Mammary epithelial cell (primary cell): ENCODE data around the gene RSPH3.

Source experiments
- CTCF ChIP-seq, 2 donors: IDR thresholded peaks in 1 of 2; conservative IDR thresholded peaks in 1 of 2; 2 replicates each; pipeline ENCODE4 v1.5.1; 2011 to 2012; ENCODE audit warnings: inconsistent platforms in 2 of 2, low read length in 2 of 2, mild to moderate bottlenecking in 2 of 2, control low read depth in 1 of 2, low read depth in 1 of 2; ENCODE audit not compliant: insufficient read depth in 1 of 2; ENCODE audit errors: extremely low read depth in 1 of 2
- EZH2 ChIP-seq: IDR thresholded peaks from 2 replicates; pipeline ENCODE4 v1.6.1; 2012; ENCODE audit warnings: low read length, inconsistent platforms, borderline replicate concordance

- TF ChIP-seq CTCF (conservative IDR thresholded peaks at IDR 0.05 in 1 of 2, IDR thresholded peaks at IDR 0.05 in 1 of 2; ENCODE audit: extremely low read depth in 1 of 2, insufficient read depth in 1 of 2, low read depth in 1 of 2, low read length in 2 of 2): no peak
- no peak for TF ChIP-seq EZH2
Observed at GRCh38 chr6:158969148-158969547, 30.9 kb downstream of the RSPH3 start.
